Immature natural killer cell (primary cell): ENCODE data around the gene NKX2-3. TPM values are rescaled to one million over a fixed set of nuclear protein-coding genes. Genes with fewer than 3 reads are reported as not detected.

Experiments
- polyA plus RNA-seq, 3 donors: library from polyadenylated mRNA; unstranded; fragments of 300-500 nt; fragmentation: Illumina TruSeq; gene quantifications; one replicate each; pipeline ENCODE4 v1.2.3, GENCODE V29; 2021

The NKX2-3 gene
- polyA plus RNA-seq, 3 donors from 2014 or later: not detected

Other genes with a start within 250 kb of the NKX2-3 start
- gene CNNM1, start 203.6 kb upstream of the NKX2-3 start, polyA plus RNA-seq: not detected
- 10 to 100 TPM; 21.7 to 29.0 (median 27.6) TPM for gene GOT1, start 102.3 kb upstream of the NKX2-3 start, polyA plus RNA-seq
- 10 to 100 TPM; 12.5 to 21.0 (median 13.2) TPM for gene SLC25A28, start 87.5 kb downstream of the NKX2-3 start, polyA plus RNA-seq
- gene ENTPD7, start 126.6 kb downstream of the NKX2-3 start, polyA plus RNA-seq: 1 to 10 TPM in 2 of 3 donors, under 1 TPM in 1; 0.76 to 2.8 (median 1.4) TPM
- 10 to 100 TPM; 23.1 to 32.6 (median 29.6) TPM for gene COX15, start 199.2 kb downstream of the NKX2-3 start, polyA plus RNA-seq
- 100 to 1,000 TPM in 1 of 3 donors, 10 to 100 TPM in 2; 57.2 to 105 (median 60.4) TPM for gene CUTC, start 199.3 kb downstream of the NKX2-3 start, polyA plus RNA-seq
- gene ABCC2, start 249.7 kb downstream of the NKX2-3 start, polyA plus RNA-seq: under 1 TPM in 1 of 3 donors, not detected in 2; 0.48 TPM